Stimulated activated naive B cell treated with anti-CD40 and anti-IgM and Interleukin-4, amounts not matched to agents 10 μg/mL and 1 μg/mL and 100 μg/mL, for 72 hours (primary cell): ENCODE measurements around the gene ADCY5.
"Not testable (repeated sequence)": the region's sequence is repeated elsewhere in the genome, so short reads cannot be mapped to it uniquely, and the experiment has no call there.

Experiments
- ATAC-seq, 2 donors: fragments of 150-1000 bp; cut with Tn5 transposase; replicated peaks; 2 replicates each; pipeline ENCODE4 v1.10.0; 2021; ENCODE audit warnings: moderate library complexity in 1 of 2
- DNase-seq: peaks from one replicate; pipeline ENCODE4 v3.0.0; 2021
- H3K27ac Mint-ChIP-seq: one replicate; pipeline ENCODE4 v1.8.0; 2022; ENCODE audit warnings: mild to moderate bottlenecking, mixed read lengths
- H3K27me3 Mint-ChIP-seq, 2 donors: one replicate each; pipeline ENCODE4 v1.8.0; 2022; ENCODE audit warnings: mixed read lengths in 2 of 2
- H3K36me3 Mint-ChIP-seq, 2 donors: one replicate each; pipeline ENCODE4 v1.8.0; 2022; ENCODE audit warnings: mixed read lengths in 2 of 2, mild to moderate bottlenecking in 1 of 2
- H3K4me1 Mint-ChIP-seq, 2 donors: one replicate each; pipeline ENCODE4 v1.8.0; 2022; ENCODE audit warnings: mixed read lengths in 2 of 2, mild to moderate bottlenecking in 1 of 2
- H3K4me3 Mint-ChIP-seq, 2 donors: one replicate each; pipeline ENCODE4 v1.8.0; 2022; ENCODE audit warnings: mild to moderate bottlenecking in 2 of 2, mixed read lengths in 2 of 2, moderate library complexity in 1 of 2
- H3K9me3 Mint-ChIP-seq, 2 donors: one replicate each; pipeline ENCODE4 v1.8.0; 2022; ENCODE audit warnings: mixed read lengths in 2 of 2, mild to moderate bottlenecking in 1 of 2

Gene ADCY5

DNA sequence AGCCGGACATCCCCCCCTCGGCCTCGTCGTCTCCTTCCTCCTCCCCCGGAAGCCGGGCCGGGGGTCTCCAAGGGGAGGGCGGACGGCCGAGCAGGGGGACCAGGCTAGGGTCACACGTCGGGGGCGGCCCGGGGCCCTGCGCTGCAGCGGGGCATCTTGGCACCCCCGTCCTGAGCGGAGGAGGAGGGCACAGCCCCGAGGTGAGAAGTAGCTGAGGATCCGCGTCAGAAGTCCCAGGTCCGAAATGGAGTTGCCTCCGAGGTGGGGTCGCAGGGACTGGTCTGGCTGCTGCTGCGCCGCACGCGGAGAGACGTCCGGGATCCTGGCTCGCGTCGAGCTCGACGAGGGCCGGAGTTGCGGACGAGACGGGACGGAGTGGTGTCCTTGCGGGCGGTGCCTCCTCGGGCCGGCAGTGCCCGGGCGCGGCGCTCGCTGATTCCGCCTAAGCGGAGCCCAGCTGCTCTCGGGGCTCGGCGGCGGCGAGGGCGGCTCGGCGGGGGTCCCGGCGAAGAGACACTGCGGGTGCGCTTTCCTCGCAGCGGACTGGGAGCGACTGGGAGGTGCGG is at the start of gene ADCY5:
Gene ADCY5 (minus strand): TSS at position 555 of the 566 bp plus-strand sequence. CDS start 545 bp downstream, at position 10.
- no peak for ATAC-seq
- peaks cover 53 to 60% of the 10 kb centered on the region in 2 donors for H3K27me3 Mint-ChIP-seq
- H3K4me3 Mint-ChIP-seq: peak within 1 kb of the TSS; percentile 50 to 72
- H3K27ac Mint-ChIP-seq: no peak within 1 kb of the TSS
- H3K36me3 Mint-ChIP-seq: no peaks in the 10 kb centered on the region
- H3K4me1 Mint-ChIP-seq: peaks cover 4 to 8% of the 10 kb centered on the region in 2 donors
- no peak for DNase-seq
- H3K9me3 Mint-ChIP-seq: no peaks in the 10 kb centered on the region

DNA sequence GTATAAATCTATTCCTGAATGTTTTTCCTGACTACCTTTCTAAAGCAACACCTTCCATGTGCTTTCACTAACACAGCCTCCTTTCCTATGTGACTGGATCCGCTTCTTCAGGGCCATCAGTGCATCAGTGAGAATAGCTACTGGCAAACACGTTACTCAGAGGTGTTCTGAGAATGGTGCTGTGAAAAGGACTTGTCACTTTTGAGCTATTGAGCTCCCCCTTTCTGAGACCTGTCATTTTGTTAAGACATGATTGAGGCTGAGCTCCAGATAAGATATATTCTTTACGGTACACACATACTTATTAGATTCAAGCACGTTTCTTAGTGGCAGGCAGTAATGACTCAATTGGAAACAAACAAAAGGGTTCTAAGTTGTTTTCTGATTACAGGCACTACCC is 45.0 kb upstream of the ADCY5 start:
- no peak for ATAC-seq
- Mint-ChIP-seq H3K4me3 (no peak overlapping the region), H3K27me3 (no peaks in the 10 kb centered on the region), H3K36me3 (peaks cover 12 to 35% of the 10 kb centered on the region in 2 donors), H3K27ac (no peak overlapping the region), H3K9me3 (no peaks in the 10 kb centered on the region), H3K4me1 (peaks cover 0 to 2% of the 10 kb centered on the region in 2 donors)
- no peak for DNase-seq

DNA sequence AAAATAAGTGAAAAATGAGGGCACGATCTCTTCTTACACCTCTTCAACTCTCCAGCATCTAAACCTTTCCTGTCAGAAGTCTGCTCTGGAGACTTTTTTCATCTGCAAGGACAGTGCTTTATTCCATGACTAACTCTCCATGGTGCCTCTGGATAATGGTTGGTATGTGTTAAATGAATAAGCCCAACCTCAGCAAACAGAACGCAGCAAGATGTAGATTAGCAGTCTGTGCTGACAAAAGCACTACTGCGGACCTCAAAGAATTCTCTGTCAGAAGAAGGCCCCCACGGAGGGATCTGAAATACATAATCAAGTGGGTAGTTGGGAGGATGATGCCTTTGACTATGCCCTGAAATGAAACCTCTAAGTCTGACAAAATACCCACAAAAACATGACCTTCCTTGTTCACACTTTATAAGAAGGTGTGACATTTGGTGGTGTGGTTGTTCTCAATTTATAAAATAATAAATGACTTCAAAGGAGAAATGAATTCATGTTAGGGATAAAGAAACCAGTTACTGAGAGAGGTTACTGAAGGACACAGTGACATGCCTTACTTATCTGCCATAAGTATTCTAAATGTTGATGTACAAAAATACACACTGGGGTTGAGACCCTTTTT is 43.2 kb upstream of the ADCY5 start:
- Mint-ChIP-seq H3K4me3 (no peak overlapping the region), H3K4me1 (peaks cover 0 to 2% of the 10 kb centered on the region in 2 donors), H3K9me3 (no peaks in the 10 kb centered on the region), H3K27me3 (no peaks in the 10 kb centered on the region), H3K27ac (no peak overlapping the region), H3K36me3 (peaks cover 12 to 28% of the 10 kb centered on the region in 2 donors)
- ATAC-seq: no peak
- DNase-seq: no peak

DNA sequence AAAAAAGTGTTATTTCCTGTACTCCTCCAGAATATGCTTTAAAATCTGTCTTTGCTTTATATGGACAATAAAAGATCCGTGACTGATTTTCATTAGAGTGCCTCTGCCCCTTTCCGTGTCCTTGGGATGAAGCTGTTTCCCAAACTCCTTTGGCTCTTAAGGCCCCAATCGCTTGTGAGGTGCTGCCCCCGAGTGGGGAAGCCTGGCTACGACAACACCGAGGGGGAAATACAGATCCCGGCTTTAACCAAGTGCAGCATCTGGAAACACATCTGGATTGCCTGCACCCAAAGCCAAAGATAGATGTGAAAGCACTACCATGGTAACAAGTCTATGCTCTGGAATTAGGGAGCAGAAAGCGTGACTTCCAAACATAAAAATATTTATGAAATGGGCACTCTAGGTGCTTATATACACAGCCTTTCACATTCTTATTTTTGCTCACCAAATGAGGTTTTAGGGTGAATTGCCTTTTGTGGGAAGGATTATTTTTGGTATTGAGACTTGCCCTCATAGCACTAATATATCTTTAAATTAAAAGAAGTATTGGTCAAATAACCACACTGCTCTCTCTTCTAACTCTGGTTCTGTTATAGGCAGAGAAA is 40.6 kb upstream of the ADCY5 start:
- Mint-ChIP-seq H3K36me3 (peaks cover 0 to 9% of the 10 kb centered on the region in 2 donors), H3K4me3 (no peak overlapping the region), H3K27ac (no peak overlapping the region), H3K27me3 (peaks cover 0 to 1% of the 10 kb centered on the region in 2 donors), H3K4me1 (peaks cover 0 to 2% of the 10 kb centered on the region in 2 donors), H3K9me3 (no peaks in the 10 kb centered on the region)
- ATAC-seq (peak; percentile 43 to 49), DNase-seq (peak; percentile 11)

DNA sequence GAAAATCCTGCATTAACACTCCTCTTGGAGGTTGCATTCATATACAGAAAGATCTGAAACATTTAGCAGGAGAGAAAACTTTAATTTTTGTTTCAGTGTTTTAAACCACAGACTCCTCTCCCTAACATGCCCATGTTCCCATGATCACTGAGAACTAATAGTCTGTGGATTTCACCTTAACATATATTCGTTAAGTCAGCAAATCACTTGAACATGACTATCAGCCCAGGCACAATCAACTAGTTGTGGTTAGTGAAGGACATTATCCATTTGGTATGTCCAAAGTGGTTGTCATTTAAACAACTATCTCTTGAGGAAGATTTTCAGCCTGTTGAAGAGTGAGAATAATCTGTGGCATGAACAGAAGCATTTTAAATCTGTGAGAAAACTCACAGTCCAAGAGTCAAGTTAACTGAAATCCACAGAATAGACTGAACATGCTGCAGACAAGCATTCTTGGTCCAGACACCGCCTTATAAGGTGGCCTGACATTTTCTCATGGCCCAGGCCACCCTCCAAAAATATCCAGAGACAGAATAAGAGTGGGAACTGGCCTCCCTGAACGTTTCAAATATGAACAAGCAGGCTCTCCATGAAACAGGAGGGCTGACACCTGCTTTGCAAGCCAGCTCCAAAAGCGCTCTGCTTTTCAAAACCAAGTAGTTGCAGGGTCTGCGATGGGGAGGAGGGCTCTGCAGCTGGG is 39.9 kb upstream of the ADCY5 start:
- peaks cover 0 to 4% of the 10 kb centered on the region in 2 donors for H3K27me3 Mint-ChIP-seq
- H3K27ac Mint-ChIP-seq: no peak overlapping the region
- no peak for ATAC-seq
- peaks cover 0 to 2% of the 10 kb centered on the region in 2 donors for H3K4me1 Mint-ChIP-seq
- no peak overlapping the region for H3K4me3 Mint-ChIP-seq
- no peak for DNase-seq
- no peaks in the 10 kb centered on the region for H3K9me3 Mint-ChIP-seq
- H3K36me3 Mint-ChIP-seq: peaks cover 0 to 5% of the 10 kb centered on the region in 2 donors

DNA sequence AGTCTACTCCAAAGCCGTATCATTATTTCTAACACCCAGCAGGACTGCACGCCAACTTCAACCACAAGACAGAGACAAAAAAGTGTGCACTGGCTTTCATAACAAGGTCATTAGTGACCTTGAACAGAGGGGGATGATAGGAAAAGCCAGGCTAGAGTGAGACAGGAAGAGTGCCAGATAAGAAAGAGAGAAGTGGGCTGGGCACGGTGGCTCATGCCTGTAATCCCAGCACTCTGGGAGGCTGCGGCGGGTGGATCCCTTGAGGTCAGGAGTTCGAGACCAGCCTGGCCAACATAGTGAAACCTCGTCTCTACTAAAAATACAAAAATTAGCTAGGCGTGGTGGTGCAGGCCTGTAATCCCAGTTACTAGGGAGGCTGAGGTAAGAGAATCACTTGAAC is 38.2 kb upstream of the ADCY5 start:
- DNase-seq, H3K4me3 Mint-ChIP-seq, H3K4me1 Mint-ChIP-seq, ATAC-seq, H3K27ac Mint-ChIP-seq, H3K27me3 Mint-ChIP-seq, H3K9me3 Mint-ChIP-seq, H3K36me3 Mint-ChIP-seq: not testable (repeated sequence)

DNA sequence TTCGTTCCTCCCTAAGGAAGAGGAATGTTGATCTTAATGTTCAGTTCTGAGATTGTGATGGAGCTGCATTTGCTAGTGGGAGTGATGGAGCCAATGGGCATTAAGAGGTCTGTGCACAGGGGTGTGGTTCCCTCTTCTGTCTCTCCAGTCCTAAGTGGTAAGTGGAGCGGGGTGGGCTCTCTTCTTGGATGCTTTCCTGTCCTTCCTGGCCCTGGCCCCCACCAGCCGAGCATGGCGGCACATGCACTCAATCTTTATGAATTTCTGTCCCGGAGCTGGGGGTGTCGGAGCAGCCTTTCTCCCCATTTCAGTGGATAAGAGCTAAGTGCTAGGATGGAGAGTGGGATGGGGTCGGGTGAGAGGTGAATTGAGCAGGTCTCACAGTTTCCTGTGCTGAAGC is 37.6 kb upstream of the ADCY5 start:
- DNase-seq: no peak
- peaks cover 0 to 2% of the 10 kb centered on the region in 2 donors for H3K4me1 Mint-ChIP-seq
- H3K9me3 Mint-ChIP-seq: no peaks in the 10 kb centered on the region
- peaks cover 0 to 5% of the 10 kb centered on the region in 2 donors for H3K36me3 Mint-ChIP-seq
- no peak for ATAC-seq
- no peak overlapping the region for H3K4me3 Mint-ChIP-seq
- peak overlapping the region; percentile 48 for H3K27ac Mint-ChIP-seq
- H3K27me3 Mint-ChIP-seq: peaks cover 0 to 4% of the 10 kb centered on the region in 2 donors

DNA sequence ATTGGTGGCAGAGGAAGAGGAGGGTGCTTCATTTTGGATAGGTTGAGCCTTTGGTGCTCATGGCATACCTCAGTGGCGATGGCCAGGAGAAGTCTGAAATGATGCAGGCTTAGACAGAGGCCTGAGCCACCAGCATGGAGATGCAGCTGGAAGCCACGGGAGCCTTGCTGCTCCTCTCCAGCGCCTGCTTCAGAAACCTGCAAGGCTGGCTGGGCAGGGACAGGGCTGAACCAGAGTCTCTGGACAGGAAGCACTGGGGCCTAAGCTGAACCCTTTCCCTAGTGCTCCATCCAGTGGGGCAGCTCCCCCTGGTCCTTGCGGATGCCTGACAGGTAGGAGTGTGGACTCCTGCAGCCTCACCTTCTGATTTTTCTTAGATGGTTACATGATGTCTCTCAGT is 36.7 kb upstream of the ADCY5 start:
- H3K27me3 Mint-ChIP-seq: peaks cover 0 to 4% of the 10 kb centered on the region in 2 donors
- no peak overlapping the region for H3K27ac Mint-ChIP-seq
- peaks cover 4% of the 10 kb centered on the region in 2 donors for H3K4me1 Mint-ChIP-seq
- no peak for DNase-seq
- no peaks in the 10 kb centered on the region for H3K9me3 Mint-ChIP-seq
- H3K36me3 Mint-ChIP-seq: no peaks in the 10 kb centered on the region
- no peak for ATAC-seq
- no peak overlapping the region for H3K4me3 Mint-ChIP-seq

DNA sequence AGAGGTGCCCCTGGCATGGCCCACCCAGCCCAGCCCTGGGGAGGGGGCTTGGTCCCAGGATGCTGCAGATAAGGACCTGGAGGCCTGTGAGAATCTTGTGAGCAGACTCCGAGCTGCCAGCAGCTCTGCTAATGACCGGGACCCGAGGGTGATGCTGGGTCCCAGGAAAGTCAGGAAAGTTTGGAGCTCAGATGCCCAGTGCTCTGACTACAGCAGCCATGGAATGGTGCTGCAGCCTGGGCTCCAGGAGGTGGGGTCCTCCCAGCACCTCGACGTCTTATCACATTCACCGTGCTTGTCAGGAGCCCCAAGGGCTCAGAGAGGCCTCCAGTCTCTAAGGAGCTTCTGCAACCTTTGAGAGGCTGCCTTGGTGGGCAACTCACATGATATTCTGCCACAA is 34.3 kb upstream of the ADCY5 start:
- H3K36me3 Mint-ChIP-seq: no peaks in the 10 kb centered on the region
- peaks cover 4 to 8% of the 10 kb centered on the region in 2 donors for H3K27me3 Mint-ChIP-seq
- ATAC-seq: no peak
- no peak overlapping the region for H3K4me3 Mint-ChIP-seq
- H3K4me1 Mint-ChIP-seq: peaks cover 8 to 11% of the 10 kb centered on the region in 2 donors
- no peak overlapping the region for H3K27ac Mint-ChIP-seq
- no peaks in the 10 kb centered on the region for H3K9me3 Mint-ChIP-seq
- DNase-seq: no peak

DNA sequence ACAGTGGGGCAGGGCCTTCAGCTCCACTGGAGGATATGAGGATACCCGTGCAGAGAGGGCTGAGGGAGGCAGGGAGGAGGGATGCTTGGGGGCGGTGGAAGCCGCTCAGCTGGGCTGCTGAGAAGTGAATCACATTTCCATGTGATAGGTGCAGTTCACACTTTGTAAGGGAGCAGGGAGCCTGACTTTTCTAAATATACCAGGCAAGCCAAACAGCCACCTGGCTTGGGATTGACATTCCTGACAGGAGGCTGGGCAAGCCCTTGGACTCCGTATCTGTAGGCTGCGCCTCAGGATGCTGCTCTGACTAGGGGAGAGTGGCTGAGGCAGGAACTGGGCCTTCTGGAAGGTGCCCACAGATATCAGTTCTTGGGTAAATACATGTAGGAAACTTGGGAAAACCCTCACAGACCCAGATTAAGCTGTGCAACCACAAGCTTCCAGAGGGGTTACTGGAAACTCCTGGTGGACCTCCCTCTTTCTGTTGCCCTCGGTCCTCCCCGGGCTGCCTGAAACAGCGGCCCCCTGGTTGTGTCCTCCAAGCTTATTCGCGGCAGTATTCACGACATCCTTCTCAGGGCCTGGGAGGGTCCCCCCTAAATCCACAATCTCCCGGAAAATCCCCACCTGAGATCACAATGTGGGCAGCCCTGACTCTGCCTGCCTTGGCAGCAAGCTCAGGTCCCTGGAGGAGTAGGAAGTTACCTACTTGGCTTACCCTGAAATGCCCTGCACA is 33.0 kb upstream of the ADCY5 start:
- H3K27me3 Mint-ChIP-seq: peaks cover 11 to 18% of the 10 kb centered on the region in 2 donors
- no peak overlapping the region for H3K4me3 Mint-ChIP-seq

DNA sequence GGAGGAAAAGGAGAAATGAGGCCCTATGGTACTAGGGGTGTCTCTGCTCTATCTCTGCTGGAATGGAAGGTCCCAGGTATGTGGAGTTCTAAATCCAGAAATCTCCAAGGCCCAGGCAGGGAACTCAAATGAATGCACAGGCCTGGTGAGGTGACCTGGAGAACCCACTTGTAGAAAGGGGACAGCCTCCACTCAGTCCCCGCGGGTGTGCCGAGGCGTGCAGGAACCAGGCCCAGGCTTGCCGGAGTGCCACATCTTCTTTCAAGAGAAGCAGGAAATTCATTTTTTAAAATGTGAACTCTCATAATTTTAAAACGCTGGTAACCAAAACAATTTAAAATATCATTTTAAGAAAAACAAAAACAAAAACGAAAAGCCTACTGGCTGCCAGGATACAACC is 32.2 kb upstream of the ADCY5 start:
- Mint-ChIP-seq H3K36me3 (no peaks in the 10 kb centered on the region), H3K27me3 (peaks cover 16 to 25% of the 10 kb centered on the region in 2 donors)

More for the DNA sequence above, 33.0 kb upstream of the ADCY5 start:
- Mint-ChIP-seq H3K36me3 (no peaks in the 10 kb centered on the region), H3K9me3 (no peaks in the 10 kb centered on the region), H3K4me1 (peaks cover 9 to 11% of the 10 kb centered on the region in 2 donors), H3K27ac (no peak overlapping the region)
- ATAC-seq (no peak), DNase-seq (no peak)

DNA sequence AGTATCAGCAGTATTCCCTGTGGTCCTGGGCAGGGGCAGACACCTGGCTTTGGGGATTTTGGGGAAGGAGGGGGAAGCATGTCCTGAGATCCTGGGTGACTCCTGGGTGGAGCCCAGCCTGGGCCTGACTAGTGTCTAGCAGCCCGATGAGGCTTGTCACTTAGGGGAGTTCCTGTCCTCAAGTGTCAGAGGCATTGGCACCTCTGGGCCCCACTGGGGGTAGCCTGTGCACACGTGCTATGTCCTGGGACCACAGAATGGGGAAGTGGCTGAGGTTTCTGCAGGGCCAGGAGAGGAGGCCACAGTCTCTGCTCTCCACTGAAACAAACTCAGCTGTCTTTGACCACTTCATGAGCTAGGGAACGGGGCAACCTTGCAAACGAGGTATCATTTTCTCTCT is 31.5 kb upstream of the ADCY5 start:
- no peaks in the 10 kb centered on the region for H3K9me3 Mint-ChIP-seq

More for the DNA sequence above, 32.2 kb upstream of the ADCY5 start:
- Mint-ChIP-seq H3K4me3 (no peak overlapping the region), H3K27ac (no peak overlapping the region), H3K4me1 (peaks cover 9 to 11% of the 10 kb centered on the region in 2 donors), H3K9me3 (no peaks in the 10 kb centered on the region)
- no peak for DNase-seq
- no peak for ATAC-seq

DNA sequence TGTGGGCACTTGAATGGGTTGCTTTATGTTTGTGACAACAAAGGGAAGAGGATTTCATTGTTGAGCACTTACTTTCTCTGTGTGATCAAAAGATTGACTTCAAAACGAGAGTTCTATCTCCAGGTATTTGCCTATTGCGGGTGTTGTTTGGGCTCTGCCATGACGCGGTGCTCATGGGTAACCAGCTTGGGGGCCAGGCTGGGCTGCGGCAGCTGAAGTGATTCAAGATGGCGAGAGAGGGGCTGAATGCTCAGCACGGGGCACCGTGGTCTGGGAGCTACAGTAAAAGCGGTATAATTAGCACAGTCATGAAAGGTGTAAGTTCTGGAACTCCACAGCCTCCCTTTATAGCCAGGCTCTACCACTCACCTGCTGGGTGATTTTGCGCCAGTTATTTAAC is 31.0 kb upstream of the ADCY5 start:
- Mint-ChIP-seq H3K27ac (no peak overlapping the region), H3K9me3 (no peaks in the 10 kb centered on the region), H3K4me3 (no peak overlapping the region), H3K27me3 (peaks cover 26 to 35% of the 10 kb centered on the region in 2 donors), H3K36me3 (no peaks in the 10 kb centered on the region), H3K4me1 (peaks cover 9 to 11% of the 10 kb centered on the region in 2 donors)
- no peak for ATAC-seq
- DNase-seq: no peak

More for the DNA sequence above, 31.5 kb upstream of the ADCY5 start:
- H3K36me3 Mint-ChIP-seq: no peaks in the 10 kb centered on the region
- DNase-seq (peak; percentile 21), ATAC-seq (peak; percentile 90 to 92)
- no peak overlapping the region for H3K4me3 Mint-ChIP-seq
- H3K4me1 Mint-ChIP-seq: peaks cover 9 to 11% of the 10 kb centered on the region in 2 donors
- peaks cover 21 to 30% of the 10 kb centered on the region in 2 donors for H3K27me3 Mint-ChIP-seq
- H3K27ac Mint-ChIP-seq: no peak overlapping the region

DNA sequence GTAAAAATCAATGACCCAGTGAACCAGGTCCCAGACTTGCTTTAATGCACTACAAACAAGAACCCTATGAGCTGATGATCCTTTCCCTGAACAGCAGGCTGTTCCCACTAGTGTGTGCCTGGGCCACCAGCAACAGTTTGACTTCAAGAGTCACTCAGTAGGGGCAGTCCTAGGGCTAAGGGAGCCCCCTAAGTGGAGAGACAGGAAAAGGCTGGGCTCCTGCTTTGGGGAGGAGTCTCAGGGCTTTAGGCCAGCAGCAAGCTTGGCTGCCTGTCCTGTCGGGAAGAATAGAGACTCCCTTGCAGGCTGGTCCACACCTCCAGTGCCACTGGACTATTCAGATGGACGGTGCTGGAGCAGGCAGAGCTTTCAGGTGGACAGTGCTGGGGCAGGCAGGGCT is 29.4 kb upstream of the ADCY5 start:
- no peak for ATAC-seq
- no peak overlapping the region for H3K4me3 Mint-ChIP-seq
- no peaks in the 10 kb centered on the region for H3K9me3 Mint-ChIP-seq
- H3K27me3 Mint-ChIP-seq: peaks cover 34 to 35% of the 10 kb centered on the region in 2 donors
- H3K4me1 Mint-ChIP-seq: peaks cover 9 to 11% of the 10 kb centered on the region in 2 donors
- DNase-seq: no peak
- no peak overlapping the region for H3K27ac Mint-ChIP-seq
- no peaks in the 10 kb centered on the region for H3K36me3 Mint-ChIP-seq
